ENCODE results near the gene TDRD7.

DNA sequence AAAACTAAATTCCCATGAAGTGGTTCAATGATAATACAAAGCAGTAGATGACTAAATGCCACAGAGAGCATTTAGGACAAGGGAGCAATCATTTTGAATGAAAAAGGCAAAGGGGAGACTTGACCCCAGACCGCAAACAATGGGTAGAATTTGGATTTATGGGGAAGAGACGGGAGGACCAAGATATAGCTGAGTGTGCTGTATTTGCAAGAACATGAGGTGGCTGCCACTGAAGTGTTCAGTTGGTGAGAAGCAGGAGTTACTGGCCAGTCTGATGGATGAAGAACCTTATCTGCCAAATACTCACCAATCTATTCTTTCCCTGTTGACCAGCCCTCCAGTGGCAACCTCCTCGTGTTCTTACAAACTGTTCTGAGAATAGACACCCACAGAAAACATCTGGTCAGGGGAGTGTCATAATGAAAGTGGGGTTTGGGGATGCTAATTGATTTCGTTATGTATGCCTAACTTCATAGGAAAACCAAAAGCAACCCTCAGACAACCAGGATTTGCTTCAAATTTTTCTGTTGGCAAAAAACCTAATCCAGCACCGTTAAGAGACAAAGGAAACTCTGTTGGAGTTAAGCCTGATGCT is 19.8 kb downstream of the TDRD7 start:
- TF ChIP-seq, protein P1, sequence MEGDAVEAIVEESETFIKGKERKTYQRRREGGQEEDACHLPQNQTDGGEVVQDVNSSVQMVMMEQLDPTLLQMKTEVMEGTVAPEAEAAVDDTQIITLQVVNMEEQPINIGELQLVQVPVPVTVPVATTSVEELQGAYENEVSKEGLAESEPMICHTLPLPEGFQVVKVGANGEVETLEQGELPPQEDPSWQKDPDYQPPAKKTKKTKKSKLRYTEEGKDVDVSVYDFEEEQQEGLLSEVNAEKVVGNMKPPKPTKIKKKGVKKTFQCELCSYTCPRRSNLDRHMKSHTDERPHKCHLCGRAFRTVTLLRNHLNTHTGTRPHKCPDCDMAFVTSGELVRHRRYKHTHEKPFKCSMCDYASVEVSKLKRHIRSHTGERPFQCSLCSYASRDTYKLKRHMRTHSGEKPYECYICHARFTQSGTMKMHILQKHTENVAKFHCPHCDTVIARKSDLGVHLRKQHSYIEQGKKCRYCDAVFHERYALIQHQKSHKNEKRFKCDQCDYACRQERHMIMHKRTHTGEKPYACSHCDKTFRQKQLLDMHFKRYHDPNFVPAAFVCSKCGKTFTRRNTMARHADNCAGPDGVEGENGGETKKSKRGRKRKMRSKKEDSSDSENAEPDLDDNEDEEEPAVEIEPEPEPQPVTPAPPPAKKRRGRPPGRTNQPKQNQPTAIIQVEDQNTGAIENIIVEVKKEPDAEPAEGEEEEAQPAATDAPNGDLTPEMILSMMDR (conservative IDR thresholded peaks at IDR 0.05), result no peak
- no peak for TF ChIP-seq ZFX (IDR thresholded peaks at IDR 0.05)

Measured in C4-2B (cell line).